GM21717 (cell line): Measurements from ENCODE around the gene ZNF423.

Experiments used
- ATAC-seq: cut with Tn5 transposase; IDR thresholded peaks from one replicate; pipeline ENCODE4 v1.9.1; 2021; ENCODE audit warnings: mild to moderate bottlenecking, moderate library complexity; ENCODE audit not compliant: unreplicated experiment

Gene ZNF423

DNA sequence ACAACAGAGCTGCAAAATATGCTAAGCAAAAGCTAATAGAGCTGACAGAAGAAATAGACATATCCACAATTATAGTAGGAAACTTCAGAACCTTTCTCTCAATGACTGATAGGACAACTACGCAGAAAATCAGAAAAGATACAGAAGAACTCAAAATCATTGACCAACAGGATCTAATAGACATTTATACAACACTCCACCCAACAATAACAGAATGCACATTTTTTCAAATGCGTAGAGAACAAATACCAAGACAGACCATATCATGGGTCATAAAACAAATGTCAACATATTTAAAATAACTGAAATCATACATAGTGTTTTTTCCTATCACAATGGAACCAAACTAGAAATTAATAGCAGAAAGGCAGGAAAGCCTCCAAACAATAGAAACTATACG, 244.9 kb downstream of the ZNF423 start:
- no peak for ATAC-seq

DNA sequence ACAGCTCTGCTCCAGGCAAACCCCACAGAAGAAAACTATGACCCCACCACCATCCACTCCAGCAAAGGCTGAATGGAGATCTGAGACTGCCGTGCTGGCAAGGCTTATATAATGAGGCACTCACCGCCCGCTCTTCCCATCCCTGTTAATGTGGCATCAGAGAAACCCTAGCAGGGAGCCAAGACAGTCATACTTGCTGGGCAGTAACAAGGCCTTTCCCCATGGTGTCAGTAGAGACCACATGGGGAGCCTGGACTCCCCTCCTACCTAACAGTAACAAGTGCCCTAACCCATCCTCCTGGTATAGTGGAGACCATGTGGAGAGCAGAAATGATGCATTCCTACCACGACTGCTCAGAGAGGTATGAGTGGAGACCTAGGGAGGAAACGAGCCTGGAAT, 247.1 kb downstream of the ZNF423 start:
- no peak for ATAC-seq

DNA sequence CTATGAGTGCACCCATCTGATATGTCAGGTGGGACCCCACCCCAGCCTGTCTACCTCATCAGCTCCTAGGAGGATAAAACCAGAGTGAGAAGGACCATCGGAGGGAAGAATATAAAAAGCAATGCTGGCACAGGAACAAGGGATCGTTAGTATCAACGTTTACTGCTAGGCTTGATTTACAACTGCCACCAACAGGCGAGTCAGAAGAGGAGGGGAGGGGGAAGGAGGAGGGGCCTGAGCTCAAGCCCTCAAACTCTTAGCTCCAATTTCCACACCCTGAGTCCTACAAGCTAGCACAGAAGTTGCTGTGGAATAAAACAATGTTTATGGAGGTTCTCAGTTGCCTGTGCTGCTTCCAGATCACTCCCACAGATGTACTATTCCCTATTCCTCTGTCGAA, 247.8 kb downstream of the ZNF423 start:
- no peak for ATAC-seq

DNA sequence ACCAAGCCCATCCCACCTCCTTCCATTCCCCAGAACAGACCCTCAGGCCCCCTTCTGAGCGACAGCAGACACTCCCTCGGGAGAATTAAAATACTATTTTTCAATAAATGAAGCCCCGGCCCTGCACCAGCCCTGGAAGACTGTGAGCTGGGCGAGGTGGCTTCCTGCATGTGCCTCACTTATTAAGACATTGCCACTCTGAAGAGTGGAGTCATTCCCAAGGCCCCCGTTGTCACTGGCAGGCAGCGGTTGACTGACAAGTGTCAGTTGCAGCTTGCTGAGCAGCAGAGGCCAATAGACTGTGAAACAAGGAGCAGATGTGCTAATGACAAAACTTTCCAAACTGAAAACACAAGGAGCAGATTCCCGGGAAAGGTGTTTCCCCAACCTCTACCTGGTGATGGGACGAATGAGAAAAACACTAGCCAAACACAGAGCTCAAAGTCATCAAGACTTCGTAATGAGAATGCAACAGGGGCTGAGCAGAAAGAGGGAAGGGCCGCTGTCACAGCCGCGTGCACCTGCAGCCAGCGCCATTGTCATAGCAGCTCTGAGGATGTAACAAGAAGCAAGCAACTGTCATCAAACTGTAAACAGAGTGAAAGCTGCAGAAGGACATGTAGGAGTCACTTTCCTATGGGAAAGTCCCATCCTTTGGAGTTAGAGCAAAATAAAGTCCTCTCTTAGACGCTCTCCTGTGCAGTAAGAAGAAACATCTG, 250.2 kb downstream of the ZNF423 start:
- ATAC-seq = no peak

DNA sequence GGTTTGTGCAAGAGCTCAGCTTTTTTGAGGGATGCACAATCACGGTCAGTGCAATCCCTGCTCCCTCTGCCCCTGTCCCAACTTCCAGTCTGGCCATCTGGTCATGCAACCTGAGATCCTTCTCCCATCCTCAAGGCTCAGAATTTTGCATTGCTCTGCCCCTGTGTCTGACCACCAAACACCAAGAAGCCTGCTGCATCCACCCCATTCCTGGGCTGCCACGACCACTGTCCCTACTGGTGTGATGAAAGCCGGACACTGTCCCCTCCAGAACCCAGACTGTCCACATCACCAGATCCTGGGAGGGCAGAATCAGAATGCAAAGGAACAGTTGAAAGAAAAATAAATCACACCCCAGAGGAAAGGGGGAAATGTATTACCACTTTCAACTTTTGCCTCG, 251.3 kb downstream of the ZNF423 start:
- no peak for ATAC-seq

DNA sequence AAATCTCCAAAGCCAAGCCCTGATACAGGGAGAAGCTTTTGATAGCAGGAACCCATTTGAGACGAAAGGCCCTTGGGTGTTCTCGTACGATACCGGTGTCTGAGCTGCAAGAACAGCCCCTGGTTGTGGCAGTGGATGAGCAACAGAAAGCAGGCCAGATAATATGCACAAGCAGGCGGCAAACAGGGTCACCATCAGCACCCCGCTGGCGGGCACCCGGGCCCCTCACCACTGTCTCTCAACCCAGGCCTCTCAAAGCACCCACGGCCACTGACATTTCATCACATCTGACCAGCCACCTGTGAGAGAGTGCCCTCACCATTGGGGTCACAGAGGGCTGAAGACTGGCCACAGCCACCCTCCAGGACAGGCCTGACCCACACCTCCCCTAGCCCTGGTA, 252.0 kb downstream of the ZNF423 start:
- ATAC-seq = no peak

DNA sequence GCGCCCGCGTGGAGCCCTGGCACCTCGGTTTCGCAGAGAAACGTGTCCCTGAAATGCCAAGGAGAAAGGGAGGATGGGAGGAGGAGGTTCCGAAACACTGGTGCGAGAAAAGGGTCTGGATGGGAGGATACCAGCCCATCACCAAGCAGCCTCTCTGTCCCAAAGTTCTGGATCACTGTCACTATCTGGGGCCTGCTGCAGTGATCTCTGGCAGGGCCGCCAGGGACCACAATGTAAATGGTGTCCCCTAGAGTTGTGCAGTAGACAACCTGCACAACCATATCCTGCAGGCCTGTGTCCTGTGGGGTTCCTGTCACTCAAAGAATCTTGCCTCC, 253.0 kb downstream of the ZNF423 start:
- no peak for ATAC-seq

DNA sequence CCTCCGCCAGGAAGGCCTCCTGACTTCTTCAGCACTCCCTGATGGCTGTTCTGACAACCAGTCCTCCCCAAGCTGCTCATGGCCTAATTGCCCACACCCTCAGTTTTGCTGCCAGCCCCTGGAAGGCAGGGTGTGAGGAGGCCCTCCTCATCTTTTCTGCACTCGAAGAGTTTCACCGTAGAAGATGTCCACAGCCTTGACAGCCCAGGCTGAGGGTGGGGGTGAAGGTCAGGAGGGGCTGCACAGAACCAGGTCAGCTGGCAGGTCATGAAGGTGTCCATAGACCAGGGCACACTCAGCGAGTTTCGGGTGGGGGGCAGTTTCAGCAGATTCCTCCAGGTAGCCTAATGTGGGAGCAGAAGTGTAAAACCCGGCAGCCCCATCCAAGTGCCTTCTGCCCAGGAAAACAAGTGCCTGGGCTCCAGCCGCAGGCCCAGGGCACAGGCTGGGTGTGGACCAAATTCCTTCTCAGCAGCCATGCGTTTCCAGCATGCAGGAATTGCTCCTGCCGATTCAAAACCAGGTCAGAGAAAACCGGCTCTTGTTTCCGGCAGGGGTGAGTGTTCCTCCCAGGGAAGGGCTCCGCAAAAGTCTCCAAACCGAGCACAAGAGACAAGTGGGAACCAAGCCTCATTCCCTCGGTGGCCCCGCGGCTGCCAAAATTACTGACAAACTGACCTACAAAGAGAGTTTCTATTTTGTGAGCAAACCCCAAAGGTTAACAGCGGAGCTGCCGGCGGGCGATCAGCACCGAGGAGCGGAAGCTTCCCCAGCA, 253.5 kb downstream of the ZNF423 start:
- no peak for ATAC-seq

DNA sequence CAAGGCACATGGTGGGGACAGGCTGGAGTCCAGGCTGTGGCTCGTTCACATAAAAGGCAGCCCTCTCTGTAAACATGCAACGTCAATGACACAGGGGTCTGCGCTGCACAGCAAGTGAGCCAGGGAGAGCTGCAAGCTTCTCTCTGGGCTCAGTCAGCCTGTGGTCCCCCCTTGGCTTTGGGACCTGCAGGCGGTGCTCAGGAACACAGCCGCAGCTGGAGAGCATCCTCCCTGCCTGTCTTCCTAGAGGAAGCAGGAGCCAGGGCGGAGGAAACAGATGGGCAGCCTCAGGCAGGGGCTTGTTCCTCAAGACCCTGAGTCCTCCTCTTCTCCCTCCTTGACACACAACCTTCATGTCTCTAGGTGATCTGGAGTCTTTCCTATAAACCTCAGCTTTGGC, 254.3 kb downstream of the ZNF423 start:
- ATAC-seq = no peak

DNA sequence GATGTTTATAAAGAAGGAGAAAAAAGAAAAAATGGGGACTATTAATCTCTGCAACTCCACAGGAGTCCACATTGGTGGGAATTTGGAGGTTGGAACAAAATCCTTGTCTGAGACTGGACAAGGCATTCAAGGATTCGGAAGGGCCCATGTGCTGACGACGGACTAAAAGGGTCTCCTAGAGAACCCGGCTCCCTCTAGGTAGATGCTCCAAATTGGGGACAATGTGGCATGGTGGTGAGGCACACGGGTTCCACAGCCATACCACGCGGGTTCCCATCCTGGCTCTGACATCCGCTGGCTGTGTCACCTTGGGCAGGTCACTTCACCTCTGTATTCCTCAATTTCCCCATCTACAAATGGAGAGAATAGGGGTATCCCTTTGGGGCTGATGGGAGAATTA, 254.9 kb downstream of the ZNF423 start:
- no peak for ATAC-seq

DNA sequence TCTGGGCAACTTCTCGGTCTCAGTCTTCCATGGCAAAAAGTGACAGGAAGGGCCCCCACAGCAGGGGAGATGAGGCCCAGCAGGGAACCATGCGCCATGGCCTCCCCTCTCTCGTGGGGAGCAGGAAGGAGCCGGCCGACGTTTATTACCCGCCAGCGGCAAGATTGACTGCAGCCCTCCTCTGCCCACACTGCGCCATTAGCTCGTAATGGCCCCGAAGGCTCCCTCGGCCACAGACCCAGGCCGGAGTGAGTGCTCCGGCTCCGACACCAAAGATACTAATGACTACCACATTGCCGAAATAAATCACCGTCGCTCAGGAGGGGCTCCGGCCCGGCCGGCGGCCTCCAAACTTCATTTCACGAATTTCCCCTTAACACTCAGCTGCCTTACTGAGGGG, 255.4 kb downstream of the ZNF423 start:
- no peak for ATAC-seq

DNA sequence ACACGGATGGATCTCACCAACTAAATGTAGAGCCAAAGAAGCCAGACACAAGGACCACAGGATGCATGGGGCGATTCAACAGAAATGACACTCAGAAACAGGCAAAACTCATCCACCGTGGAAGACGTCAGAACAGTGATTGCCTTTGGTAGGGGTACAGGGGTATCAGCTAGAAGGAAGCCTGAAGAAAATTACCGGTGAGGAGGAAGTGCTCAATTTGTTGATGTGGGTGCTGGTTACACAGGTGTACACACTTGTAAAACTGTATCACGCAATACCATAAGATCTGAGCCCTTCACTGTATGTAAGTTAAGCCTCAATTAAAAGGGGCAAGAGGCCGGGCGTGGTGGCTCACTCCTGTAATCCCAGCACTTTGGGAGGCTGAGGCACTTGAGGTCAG, 256.2 kb downstream of the ZNF423 start:
- no peak for ATAC-seq

DNA sequence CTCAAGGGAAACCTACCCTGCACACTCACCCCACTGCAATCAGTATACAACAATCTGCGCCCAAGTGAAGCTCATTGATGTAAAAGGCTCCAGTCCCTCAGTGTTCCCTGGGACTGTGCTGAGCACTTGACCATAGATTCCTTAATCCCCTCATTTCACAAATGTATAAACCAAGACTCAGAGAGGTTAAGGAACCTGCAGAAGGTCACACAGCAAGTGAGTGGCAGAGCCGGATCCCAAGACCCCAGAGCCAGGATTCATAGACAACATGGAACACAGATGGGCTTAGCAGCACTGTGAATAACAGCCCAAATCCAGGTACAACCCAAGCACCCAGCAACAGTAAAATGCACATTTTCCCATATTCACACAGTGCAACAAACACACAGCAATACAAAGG, 256.6 kb downstream of the ZNF423 start:
- no peak for ATAC-seq

DNA sequence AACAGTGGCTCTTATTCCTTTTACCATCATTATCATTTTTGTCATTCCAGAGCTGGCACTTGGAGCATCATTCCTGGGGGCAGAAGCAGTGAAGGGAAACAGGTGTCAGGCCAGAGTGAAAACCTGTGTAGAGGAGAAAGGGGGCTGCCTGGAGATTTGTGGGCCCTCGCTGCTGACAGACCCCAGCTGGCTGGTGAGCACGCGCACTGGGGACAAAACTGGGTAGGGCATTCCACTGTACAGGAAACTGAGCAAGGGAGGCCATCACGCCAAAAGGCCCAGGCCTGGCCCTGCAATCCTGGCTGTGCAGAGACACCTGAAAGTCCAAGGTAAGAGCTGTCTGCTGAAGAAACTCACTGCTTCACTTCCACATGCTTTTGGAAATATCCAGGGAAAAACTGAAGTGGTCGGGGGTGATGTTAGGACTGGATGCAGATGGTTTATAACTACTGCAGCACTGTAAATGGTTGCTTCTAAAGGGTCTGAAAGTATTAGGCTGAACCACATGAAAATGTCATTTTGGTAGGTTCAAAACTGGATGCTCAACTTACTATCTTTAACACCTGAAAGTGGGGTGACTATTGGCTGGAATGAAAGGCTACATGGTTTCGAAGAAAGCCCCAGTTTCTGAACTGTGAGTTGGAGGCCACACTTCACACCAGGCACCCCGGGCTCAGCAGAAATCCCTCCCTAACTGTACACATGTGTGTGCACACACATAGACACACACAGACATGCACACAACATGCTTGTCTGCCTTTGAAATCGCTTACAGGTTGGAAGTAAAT, 257.3 kb downstream of the ZNF423 start:
- peak; percentile 88 for ATAC-seq

DNA sequence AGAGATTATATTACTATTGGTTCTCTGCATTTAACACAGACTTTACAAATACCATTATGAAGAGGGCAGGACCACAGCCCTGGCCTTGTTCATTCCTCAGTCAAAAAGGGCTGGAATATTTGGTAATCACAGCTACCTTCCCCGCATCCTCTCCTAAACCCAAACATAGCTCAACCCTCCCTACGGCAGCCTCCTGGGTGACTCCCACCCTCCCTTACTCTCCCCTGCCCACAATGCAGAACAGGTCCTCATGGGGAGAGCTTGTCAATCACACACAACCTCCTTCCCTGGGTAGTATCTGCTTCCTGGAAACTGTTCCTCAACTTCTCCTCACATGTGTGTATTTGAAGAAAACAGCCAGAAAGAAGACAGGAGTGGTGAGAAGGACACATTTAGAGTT, 258.1 kb downstream of the ZNF423 start:
- ATAC-seq = no peak

DNA sequence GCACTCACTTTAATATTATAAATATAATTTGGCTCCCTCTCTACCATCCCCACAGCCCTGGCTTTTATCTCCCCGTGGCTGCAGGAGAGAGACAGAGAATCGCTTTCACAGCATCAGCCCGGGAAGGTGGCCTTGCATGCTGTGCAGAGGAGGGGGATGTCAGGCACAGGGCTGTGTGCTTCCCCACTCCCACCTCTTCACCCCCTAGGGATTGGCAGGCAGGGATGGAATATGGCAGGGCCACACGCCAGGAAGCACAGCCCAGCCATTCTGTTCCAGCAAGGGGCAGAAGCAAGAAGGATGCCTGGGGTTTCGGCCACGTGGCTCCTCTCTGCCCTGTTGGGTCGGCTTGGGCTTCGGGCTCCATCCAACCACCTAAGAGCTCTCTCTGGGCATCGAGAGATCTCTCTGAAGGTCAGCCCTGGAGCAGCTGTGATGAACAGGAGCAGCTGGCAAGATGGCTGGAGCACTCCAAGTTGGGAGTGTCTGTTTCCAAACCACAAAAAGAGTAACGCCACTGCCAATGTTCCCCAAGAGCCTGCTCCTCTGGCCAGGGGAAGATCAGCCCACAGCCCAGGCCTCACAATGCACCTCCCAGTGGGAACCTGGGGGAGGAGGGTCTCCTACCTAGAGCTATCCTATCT, 259.1 kb downstream of the ZNF423 start:
- no peak for ATAC-seq

DNA sequence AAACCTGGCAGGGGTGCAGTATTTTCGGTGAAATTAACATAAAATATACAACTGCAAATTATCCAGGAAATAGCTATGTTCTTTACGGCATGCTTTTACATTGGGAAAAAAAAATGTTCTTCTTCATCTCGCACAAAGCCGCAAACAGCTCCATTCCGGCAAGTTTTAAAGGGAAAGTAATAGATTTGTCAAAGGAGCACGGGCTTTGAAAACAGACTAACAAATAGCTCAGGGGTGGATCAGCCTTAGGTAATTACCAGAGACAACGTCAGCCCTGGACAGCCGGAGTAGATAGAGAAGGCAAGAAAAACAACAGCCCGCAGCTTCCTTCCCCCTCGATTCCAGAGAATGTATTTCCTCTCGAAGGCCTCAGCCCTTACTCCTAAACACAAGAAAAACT, 259.8 kb downstream of the ZNF423 start:
- ATAC-seq = no peak

DNA sequence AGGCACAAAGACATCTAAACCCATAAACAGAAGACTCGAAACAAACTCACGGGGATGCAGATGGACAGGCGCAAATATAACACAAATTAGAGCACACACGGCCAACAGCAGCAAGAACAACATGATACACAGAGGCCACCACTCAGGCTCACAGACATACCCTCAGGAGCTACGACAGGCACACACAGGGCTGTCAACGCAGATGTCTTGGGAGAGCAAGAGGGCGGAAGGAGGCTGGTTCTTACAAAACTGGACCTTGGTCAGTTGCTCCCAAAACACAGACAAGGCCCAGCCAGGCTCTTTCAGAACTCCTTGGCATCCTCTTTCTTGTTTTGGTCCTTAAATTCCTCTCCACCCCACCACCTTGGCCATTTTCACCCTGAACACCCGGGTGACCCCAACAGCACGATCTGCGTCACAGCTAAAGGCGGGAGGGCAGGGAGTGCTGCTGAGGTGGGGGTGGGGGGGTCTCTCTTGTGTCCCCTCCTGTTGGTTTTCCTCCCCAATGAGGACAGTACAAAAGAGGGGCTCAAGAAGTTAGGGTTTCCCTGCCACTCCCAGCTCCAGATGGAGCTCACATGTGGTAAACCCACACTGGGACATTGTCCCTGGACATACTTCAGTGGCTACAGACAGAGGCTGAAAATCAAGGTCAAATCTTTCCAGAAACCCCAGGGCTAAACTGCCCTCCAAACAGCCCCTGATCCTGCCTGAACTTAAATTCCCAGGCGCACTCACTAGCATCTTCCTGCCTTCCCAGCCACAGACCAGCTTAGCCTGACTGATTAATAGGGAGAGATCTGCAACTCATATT, 261.0 kb downstream of the ZNF423 start:
- no peak for ATAC-seq

DNA sequence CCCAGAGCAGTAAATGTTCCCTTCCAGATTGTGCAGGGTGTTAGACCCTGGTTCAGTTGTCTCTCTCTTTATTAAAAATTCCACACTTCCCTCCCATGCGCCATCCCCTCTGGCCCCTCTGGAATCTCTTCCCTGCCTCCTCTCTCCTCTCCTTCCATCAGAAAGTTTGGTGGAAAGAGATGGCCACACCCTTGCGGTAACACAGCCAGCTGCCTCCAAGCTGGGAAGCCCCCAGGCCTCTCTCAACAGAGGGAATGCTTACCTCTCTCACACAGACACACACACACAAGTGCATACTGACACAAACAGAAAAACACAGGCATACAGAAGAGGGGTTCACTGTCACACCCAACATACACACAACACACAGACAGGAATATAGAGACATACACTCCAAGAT, 261.8 kb downstream of the ZNF423 start:
- no peak for ATAC-seq

DNA sequence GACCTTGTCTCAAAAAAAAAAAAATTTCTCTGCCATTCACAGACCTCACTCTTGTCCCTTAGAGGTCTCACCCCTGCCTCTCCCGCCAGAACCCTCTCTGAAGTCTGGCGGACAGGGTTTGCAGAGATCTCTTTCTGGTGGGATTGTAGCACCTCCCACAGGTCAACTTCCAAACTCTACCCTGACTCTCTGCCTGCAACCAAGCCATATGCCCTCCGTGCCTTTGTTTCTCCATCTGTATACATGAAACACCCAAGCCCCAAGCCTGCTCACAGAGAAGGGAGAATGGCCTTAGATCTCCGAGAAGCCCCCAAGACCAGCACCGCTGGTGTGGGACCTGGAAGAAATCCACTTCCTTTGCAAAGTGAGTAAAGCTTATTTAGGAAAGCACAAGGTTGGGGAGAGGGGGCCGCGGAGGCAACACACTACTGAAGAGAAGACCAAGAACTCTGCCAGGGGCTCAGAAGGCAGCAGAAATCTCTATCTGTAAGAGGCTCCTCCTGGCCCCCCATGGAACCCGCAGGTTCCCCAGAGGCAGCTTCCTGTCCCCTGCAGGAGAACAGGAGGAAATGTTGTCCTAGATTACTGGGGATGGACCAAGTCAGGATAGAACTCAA, 262.4 kb downstream of the ZNF423 start:
- no peak for ATAC-seq
